Choroid plexus epithelial cell (primary cell): Measurements from ENCODE around the gene GNGT2.

ENCODE experiments used
- DNase-seq: peaks from one replicate; pipeline ENCODE4 v3.0.0-alpha.2; 2010; ENCODE audit warnings: low read depth
- H3K4me3 ChIP-seq: 2 replicates; pipeline ENCODE4 v1.5.1; 2011; ENCODE audit warnings: low read depth, mild to moderate bottlenecking, control low read depth, low read length, moderate library complexity
- CTCF ChIP-seq: conservative IDR thresholded peaks from 2 replicates; pipeline ENCODE4 v1.5.1; 2011; ENCODE audit warnings: low read depth, mild to moderate bottlenecking, control low read depth, inconsistent platforms, low read length, moderate library complexity

GNGT2 gene

GRCh38 chr17:49170216-49170615 lies 40.2 kb downstream of the GNGT2 start:
- no peak overlapping the region for H3K4me3 ChIP-seq
- no peak for DNase-seq
- no peak for TF ChIP-seq CTCF

GRCh38 chr17:49168706-49169105 lies 41.7 kb downstream of the GNGT2 start:
- H3K4me3 ChIP-seq: no peak overlapping the region
- no peak for TF ChIP-seq CTCF
- DNase-seq: no peak

- DNase-seq: no peak
- no peak overlapping the region for H3K4me3 ChIP-seq
- TF ChIP-seq CTCF: no peak
Observed at GRCh38 chr17:49165143-49165542, 45.2 kb downstream of the GNGT2 start.

- DNase-seq: no peak
- TF ChIP-seq CTCF: no peak
- H3K4me3 ChIP-seq: no peak overlapping the region
Observed at GRCh38 chr17:49162866-49163265, 47.5 kb downstream of the GNGT2 start.

GRCh38 chr17:49157784-49158183 lies 52.6 kb downstream of the GNGT2 start:
- peak; percentile 13 for DNase-seq
- H3K4me3 ChIP-seq: no peak overlapping the region
- TF ChIP-seq CTCF: no peak

GRCh38 chr17:49156256-49156655 lies 54.1 kb downstream of the GNGT2 start:
- H3K4me3 ChIP-seq: no peak overlapping the region
- DNase-seq: no peak
- no peak for TF ChIP-seq CTCF
